Mesenchymal stem cell (in vitro differentiated cells and primary cell): Measurements from ENCODE around the gene NSDHL.

ENCODE experiments used
- DNase-seq: peaks from one replicate; pipeline ENCODE4 v3.0.0-alpha.2; 2013
- H2AFZ ChIP-seq: one replicate; pipeline ENCODE4 v1.6.1; 2013; ENCODE audit warnings: low read depth, mild to moderate bottlenecking, control low read depth, inconsistent platforms, low read length, moderate library complexity
- H2AK5ac ChIP-seq: 2 replicates; pipeline ENCODE4 v1.6.1; 2013; ENCODE audit warnings: low read length, moderate library complexity, mild to moderate bottlenecking, inconsistent platforms; ENCODE audit not compliant: severe bottlenecking
- H2BK120ac ChIP-seq: one replicate; pipeline ENCODE4 v1.6.1; 2013; ENCODE audit warnings: low read depth, mild to moderate bottlenecking, inconsistent platforms, low read length, moderate library complexity
- H2BK12ac ChIP-seq, 2 experiments: one replicate each; pipeline ENCODE4 v1.6.1; 2013; ENCODE audit warnings: inconsistent platforms in 2 of 2, low read length in 2 of 2, mild to moderate bottlenecking in 2 of 2, moderate library complexity in 2 of 2, control low read depth in 1 of 2
- H2BK15ac ChIP-seq: one replicate; pipeline ENCODE4 v1.6.1; 2013; ENCODE audit warnings: mild to moderate bottlenecking, low read depth, inconsistent platforms; ENCODE audit not compliant: poor library complexity, severe bottlenecking
- H2BK5ac ChIP-seq: 2 replicates; pipeline ENCODE4 v1.6.1; 2013; ENCODE audit warnings: low read depth, mild to moderate bottlenecking, low read length, control low read depth, inconsistent platforms; ENCODE audit not compliant: poor library complexity, severe bottlenecking
- H3K14ac ChIP-seq, 2 experiments: one replicate each; pipeline ENCODE4 v1.6.1; 2013; ENCODE audit warnings: inconsistent platforms in 2 of 2, low read length in 2 of 2, control low read depth in 1 of 2, mild to moderate bottlenecking in 1 of 2, moderate library complexity in 1 of 2
- H3K18ac ChIP-seq, 2 experiments: one replicate each; pipeline ENCODE4 v1.6.1; 2013; ENCODE audit warnings: inconsistent platforms in 2 of 2, low read length in 2 of 2, control low read depth in 1 of 2, low read depth in 1 of 2, mild to moderate bottlenecking in 1 of 2
- H3K23ac ChIP-seq, 2 experiments: one replicate each; pipeline ENCODE4 v1.6.1; 2013; ENCODE audit warnings: inconsistent platforms in 2 of 2, low read length in 2 of 2, mild to moderate bottlenecking in 2 of 2, moderate library complexity in 2 of 2, control low read depth in 1 of 2
- H3K27ac ChIP-seq: 2 replicates; pipeline ENCODE4 v1.5.1; 2013; ENCODE audit warnings: mild to moderate bottlenecking, moderate library complexity, low read length, control low read depth, inconsistent platforms; ENCODE audit not compliant: poor library complexity, severe bottlenecking
- H3K27me3 ChIP-seq, 2 experiments: 2 replicates each; pipeline versions ENCODE4 v1.6.1 to v1.7.0; 2013; ENCODE audit warnings: low read length in 2 of 2, mild to moderate bottlenecking in 2 of 2, moderate library complexity in 2 of 2, control low read depth in 1 of 2, inconsistent platforms in 1 of 2; ENCODE audit not compliant: control insufficient read depth in 1 of 2, insufficient read depth in 1 of 2
- H3K36me3 ChIP-seq, 2 experiments: 2 replicates each; pipeline versions ENCODE4 v1.6.1 to v1.7.0; 2013; ENCODE audit warnings: low read length in 2 of 2, control low read depth in 1 of 2, inconsistent platforms in 1 of 2, low read depth in 1 of 2, mild to moderate bottlenecking in 1 of 2; ENCODE audit not compliant: insufficient read depth in 2 of 2, control insufficient read depth in 1 of 2
- H3K4ac ChIP-seq, 2 experiments: one replicate each; pipeline ENCODE4 v1.6.1; 2013; ENCODE audit warnings: inconsistent platforms in 2 of 2, low read length in 2 of 2, mild to moderate bottlenecking in 2 of 2, moderate library complexity in 2 of 2, control low read depth in 1 of 2, low read depth in 1 of 2
- H3K4me1 ChIP-seq: 2 replicates; pipeline ENCODE4 v1.6.1; 2013; ENCODE audit warnings: low read depth, low read length, control low read depth; ENCODE audit not compliant: control insufficient read depth, insufficient read depth
- H3K4me2 ChIP-seq: 2 replicates; pipeline ENCODE4 v1.6.1; 2013; ENCODE audit warnings: low read length, mild to moderate bottlenecking, inconsistent platforms; ENCODE audit not compliant: poor library complexity, severe bottlenecking
- H3K4me3 ChIP-seq, 2 experiments: 2 replicates each; pipeline versions ENCODE4 v1.5.1 to v1.7.0; 2013; ENCODE audit warnings: low read length in 2 of 2, mild to moderate bottlenecking in 2 of 2, control low read depth in 1 of 2, low read depth in 1 of 2; ENCODE audit not compliant: insufficient read depth in 1 of 2
- H3K79me1 ChIP-seq: replicated peaks from 2 replicates; pipeline ENCODE4 v1.6.1; 2013; ENCODE audit warnings: mild to moderate bottlenecking, control low read depth, low read length, inconsistent platforms; ENCODE audit not compliant: poor library complexity, severe bottlenecking
- H3K9ac ChIP-seq: 2 replicates; pipeline ENCODE4 v1.7.0; 2013; ENCODE audit warnings: mild to moderate bottlenecking, low read length, moderate library complexity
- H3K9me3 ChIP-seq: 2 replicates; pipeline ENCODE4 v1.7.0; 2013; ENCODE audit warnings: mild to moderate bottlenecking, low read length; ENCODE audit not compliant: control insufficient read depth
- H4K8ac ChIP-seq: one replicate; pipeline ENCODE4 v1.6.1; 2013; ENCODE audit warnings: inconsistent platforms, mild to moderate bottlenecking, low read length, moderate library complexity
- H4K91ac ChIP-seq: one replicate; pipeline ENCODE4 v1.6.1; 2013; ENCODE audit warnings: mild to moderate bottlenecking, low read length, inconsistent platforms
- WGBS: methylation state at CpG from one replicate; pipeline ENCODE4 v1.1.7; 2013; ENCODE audit warnings: mixed read lengths; 5-methylcytosine and 5-hydroxymethylcytosine counted together

NSDHL gene

DNA sequence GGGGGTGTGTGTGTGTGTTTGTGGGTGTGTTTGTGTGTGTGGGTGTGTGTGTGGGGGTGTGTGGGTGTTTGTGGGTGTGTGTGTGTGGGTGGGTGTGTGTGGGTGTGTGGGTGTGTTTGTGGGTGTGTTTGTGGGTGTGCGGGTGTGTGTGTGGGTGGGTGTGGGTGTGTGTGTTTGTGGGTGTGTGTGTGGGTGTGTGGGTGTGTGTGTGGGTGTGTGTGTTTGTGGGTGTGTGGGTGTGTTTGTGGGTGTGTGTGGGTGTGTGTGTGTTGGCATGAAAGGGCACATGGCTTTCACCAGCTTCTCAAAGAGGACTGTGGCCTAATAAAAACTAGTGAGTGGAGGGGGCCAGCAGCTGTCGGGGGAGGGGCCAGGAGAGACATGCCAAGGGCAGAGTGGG, 41.7 kb downstream of the NSDHL start:
- H4K91ac ChIP-seq = no peak overlapping the region
- WGBS = 92% methylated on average over 1 of the region's 2 CpGs
- no peak overlapping the region for H3K18ac ChIP-seq
- no peak overlapping the region for H3K27ac ChIP-seq
- H2BK15ac ChIP-seq = no peak overlapping the region
- no peak overlapping the region for H3K4me2 ChIP-seq
- H2BK120ac ChIP-seq = no peak overlapping the region
- no peak overlapping the region for H2AFZ ChIP-seq
- H3K23ac ChIP-seq = no peak overlapping the region
- H2BK12ac ChIP-seq = no peak overlapping the region
- no peak for DNase-seq
- H3K4ac ChIP-seq = no peak overlapping the region
- no peak overlapping the region for H3K14ac ChIP-seq
- H3K9me3 ChIP-seq = peaks cover 17% of the 10 kb centered on the region
- no peak overlapping the region for H3K4me3 ChIP-seq
- no peak overlapping the region for H2AK5ac ChIP-seq
- H2BK5ac ChIP-seq = no peak overlapping the region
- no peaks in the 10 kb centered on the region for H3K79me1 ChIP-seq
- H3K36me3 ChIP-seq = peaks cover 30 to 34% of the 10 kb centered on the region in 2 experiments
- H4K8ac ChIP-seq = no peak overlapping the region
- peaks cover 0 to 35% of the 10 kb centered on the region in 2 experiments for H3K27me3 ChIP-seq
- H3K9ac ChIP-seq = no peak overlapping the region
- H3K4me1 ChIP-seq = no peaks in the 10 kb centered on the region

DNA sequence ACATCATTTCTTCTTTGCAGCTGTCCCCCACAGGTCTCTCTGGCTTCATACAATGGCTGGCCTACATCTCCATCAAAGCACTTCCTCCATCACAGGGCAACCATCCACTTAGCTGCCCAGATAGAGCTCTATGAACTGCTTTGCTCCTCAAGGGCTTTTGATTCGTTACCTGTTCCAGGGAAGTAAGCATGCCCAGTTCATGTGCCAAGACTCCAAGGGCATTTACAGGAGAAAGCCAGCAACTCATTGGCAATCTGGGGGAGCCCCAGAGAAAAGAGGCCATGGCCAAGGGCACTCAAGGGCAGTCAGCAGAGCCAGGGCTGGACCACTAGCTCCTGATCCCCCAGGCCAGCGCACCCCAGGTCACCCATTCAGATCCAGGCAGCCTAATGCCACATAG, 42.5 kb downstream of the NSDHL start:
- Histone ChIP-seq H2BK12ac (no peak overlapping the region), H3K27me3 (peaks cover 0 to 40% of the 10 kb centered on the region in 2 experiments), H3K79me1 (no peaks in the 10 kb centered on the region), H4K8ac (no peak overlapping the region), H2BK5ac (no peak overlapping the region), H3K23ac (no peak overlapping the region), H3K14ac (no peak overlapping the region), H3K9me3 (peaks cover 14% of the 10 kb centered on the region), H3K9ac (no peak overlapping the region), H3K4me2 (no peak overlapping the region), H3K36me3 (peaks cover 25 to 30% of the 10 kb centered on the region in 2 experiments), H2BK120ac (no peak overlapping the region), H3K4me3 (no peak overlapping the region), H2AK5ac (no peak overlapping the region), H2AFZ (no peak overlapping the region), H3K27ac (no peak overlapping the region), H3K4ac (no peak overlapping the region), H2BK15ac (no peak overlapping the region), H3K4me1 (no peaks in the 10 kb centered on the region), H4K91ac (no peak overlapping the region), H3K18ac (no peak overlapping the region)
- no peak for DNase-seq
- WGBS = 87% methylated on average over 1 of the region's 2 CpGs

DNA sequence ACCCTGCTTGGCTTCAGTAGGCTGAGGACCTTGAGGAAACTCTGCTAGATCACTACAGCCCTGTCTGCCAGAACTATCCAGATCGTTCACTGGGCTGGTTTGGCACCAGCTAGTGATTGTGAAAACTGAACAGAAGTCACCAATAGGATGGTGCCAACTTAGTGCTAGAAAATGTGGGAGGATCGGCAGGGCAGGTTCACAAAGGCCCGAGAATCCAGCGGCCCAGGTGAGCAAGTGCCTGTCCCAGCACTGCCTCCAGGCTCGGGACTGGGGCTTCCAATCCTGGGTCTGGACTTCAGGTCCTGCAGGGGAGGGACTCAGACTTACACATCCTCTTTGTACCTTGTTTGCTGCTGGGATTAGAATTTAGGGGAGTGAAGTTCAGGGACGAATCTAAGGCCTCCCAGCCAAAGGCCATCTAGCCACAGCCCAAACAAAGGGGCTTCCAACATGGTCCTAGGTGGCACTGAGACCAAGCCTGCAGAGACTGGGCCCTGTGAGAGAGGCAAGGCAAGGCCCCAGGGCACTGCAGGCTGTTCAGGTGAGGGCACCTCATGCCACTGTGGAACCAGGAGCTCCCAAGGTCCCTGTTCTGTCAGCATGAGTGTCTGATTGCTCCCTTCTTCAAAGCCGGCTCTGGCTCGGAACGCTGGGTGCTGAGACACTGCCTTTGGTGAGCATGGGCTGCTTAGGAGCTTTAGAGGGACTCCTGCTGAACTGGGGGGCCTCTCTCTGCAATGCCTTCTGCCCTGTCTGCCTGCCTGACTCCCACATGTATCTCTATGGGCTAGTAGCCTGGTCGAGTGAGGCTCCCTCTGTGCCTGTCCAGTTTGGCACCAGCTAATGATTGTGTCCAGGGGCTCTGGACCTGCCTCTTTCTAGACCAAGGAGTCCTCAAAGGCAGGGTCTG, 46.3 kb downstream of the NSDHL start:
- Histone ChIP-seq H3K9ac (no peak overlapping the region), H2AFZ (no peak overlapping the region), H2BK120ac (no peak overlapping the region), H4K91ac (no peak overlapping the region), H3K4ac (no peak overlapping the region), H4K8ac (no peak overlapping the region), H3K27ac (no peak overlapping the region), H3K9me3 (peaks cover 9% of the 10 kb centered on the region), H3K14ac (no peak overlapping the region), H3K36me3 (no peaks in the 10 kb centered on the region), H3K4me3 (no peak overlapping the region), H2BK15ac (no peak overlapping the region), H3K18ac (no peak overlapping the region), H3K27me3 (peaks cover 0 to 56% of the 10 kb centered on the region in 2 experiments), H2AK5ac (no peak overlapping the region), H3K79me1 (no peaks in the 10 kb centered on the region), H3K4me1 (peaks cover 6% of the 10 kb centered on the region), H2BK5ac (no peak overlapping the region), H3K4me2 (no peak overlapping the region), H2BK12ac (no peak overlapping the region), H3K23ac (no peak overlapping the region)
- WGBS = 92% methylated on average over 8 of the region's 10 CpGs
- DNase-seq = no peak

DNA sequence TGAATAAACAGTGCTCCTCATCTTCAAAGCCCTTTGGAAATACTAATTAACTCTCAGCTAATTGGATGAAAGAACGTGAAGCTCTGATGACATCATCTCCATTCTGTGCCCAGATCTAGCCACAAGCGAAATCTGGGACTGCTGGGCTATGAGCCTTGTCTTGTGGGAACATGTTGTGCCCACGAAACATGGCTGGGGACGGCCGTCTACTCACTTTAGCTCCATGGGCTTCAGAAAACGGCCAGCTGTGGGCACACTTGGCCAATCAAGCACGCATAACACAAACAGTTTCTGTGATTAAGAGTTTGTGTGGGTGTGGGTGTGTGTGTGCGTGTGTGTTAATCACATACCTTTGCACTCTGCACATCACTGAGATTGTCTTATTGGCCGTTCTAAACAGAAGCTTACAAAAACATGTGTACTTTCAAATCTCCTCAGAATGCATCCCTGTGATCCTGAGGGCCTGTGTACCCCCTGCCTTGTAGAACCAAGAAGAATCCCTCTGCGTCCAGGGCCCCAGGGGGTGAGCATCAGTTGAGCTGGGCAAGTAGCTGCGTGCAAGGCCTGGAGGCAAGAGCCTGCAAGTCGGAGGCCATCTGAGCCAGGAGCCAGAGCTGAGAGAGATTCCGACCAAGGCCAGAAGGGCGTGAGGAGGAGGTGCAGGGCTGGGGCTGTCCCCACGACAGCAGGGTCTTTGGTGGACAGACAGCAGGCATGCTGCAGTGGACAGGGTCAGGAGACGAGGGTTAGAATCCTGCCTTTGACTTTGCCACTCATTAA, 48.3 kb downstream of the NSDHL start:
- Histone ChIP-seq H2BK15ac (no peak overlapping the region), H3K27ac (no peak overlapping the region), H3K9ac (no peak overlapping the region), H3K4me3 (no peak overlapping the region), H3K79me1 (no peaks in the 10 kb centered on the region), H4K91ac (no peak overlapping the region), H3K4ac (no peak overlapping the region), H3K9me3 (peaks cover 12% of the 10 kb centered on the region), H3K4me1 (peaks cover 6% of the 10 kb centered on the region), H3K36me3 (no peaks in the 10 kb centered on the region), H2BK5ac (no peak overlapping the region), H3K23ac (no peak overlapping the region), H3K18ac (no peak overlapping the region), H3K14ac (no peak overlapping the region), H2AK5ac (no peak overlapping the region), H2BK12ac (no peak overlapping the region), H3K27me3 (peaks cover 0 to 67% of the 10 kb centered on the region in 2 experiments), H2AFZ (no peak overlapping the region), H2BK120ac (no peak overlapping the region), H4K8ac (no peak overlapping the region), H3K4me2 (no peak overlapping the region)
- 58% methylated on average over 9 of the region's 16 CpGs for WGBS
- DNase-seq = no peak
